Measurements from ENCODE around the gene SYNDIG1.

SYNDIG1 gene

DNA sequence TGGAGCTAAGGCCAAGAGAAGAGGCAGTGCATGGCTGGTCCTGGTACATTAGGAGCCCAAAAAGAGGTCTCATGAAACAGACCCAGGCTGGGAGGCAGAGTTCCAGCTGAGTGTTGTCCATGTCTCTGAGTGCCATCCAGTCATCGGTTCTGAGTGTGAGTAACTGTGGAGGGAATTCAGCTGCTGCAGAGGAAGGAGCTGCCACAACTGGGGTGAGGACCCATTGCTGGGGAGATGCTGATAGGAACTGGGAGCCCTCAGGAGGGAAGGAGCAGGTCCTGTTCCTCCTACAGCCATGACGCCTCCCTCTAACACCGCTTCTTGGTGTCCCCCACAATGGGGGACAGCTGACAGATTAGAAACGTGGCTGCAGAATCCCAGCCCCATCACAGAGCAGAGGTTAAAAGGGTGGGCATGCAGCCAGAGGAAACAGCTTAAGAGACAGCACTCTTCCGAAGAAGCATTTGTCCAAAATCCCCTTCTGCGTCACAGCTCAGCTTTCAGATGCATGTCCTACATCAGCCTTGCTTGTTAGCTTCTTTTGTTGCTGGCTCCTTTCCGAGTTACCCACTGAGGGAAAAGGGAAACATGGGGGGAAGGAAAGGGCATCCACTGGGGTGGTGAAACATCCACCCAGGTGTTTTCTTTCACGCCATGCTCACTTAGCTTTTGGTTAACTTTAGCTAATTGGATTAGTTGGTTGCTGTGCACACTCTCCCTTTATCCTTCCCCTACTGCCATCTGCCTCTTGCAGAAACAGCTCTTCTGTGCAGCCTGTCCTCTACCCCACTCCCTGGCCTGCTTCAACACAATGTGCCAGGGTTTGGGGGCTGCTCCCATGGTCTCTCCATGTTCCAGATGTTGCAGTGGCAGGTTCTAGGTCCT, 239.2 kb downstream of the SYNDIG1 start:
- DNase-seq (ENCODE audit: low read depth in 2 of 2), result no peak
